ENCODE measurements around the gene SH3TC2.

- TF ChIP-seq CTCF (IDR thresholded peaks at IDR 0.05) = no peak
- no peak for TF ChIP-seq POLR2A (IDR thresholded peaks at IDR 0.05)
These were observed 22.4 kb downstream of the SH3TC2 start for GRCh38 chr5:149040421-149040820.
